Ecto neural progenitor cell (in vitro differentiated cells): Measurements from ENCODE around the gene DSTYK.
"Not testable (repeated sequence)": the region's sequence is repeated elsewhere in the genome, so short reads cannot be mapped to it uniquely, and the experiment has no call there.

ENCODE experiments used
- DNase-seq: peaks from one replicate; pipeline ENCODE4 v3.0.0-alpha.2; 2018; ENCODE audit warnings: low spot score

Gene DSTYK

GRCh38 chr1:205214756-205215155 lies 3.3 kb upstream of the DSTYK start:
- DNase-seq, result no peak

- no peak for DNase-seq
Observed at GRCh38 chr1:205211839-205212536, 486 bp upstream of the DSTYK start.

GRCh38 chr1:205210756-205211168 lies 740 bp downstream of the DSTYK start:
- no peak for DNase-seq

GRCh38 chr1:205208811-205209210 lies 2.7 kb downstream of the DSTYK start:
- DNase-seq, result no peak

- no peak for DNase-seq
Observed at GRCh38 chr1:205205055-205205454, 6.4 kb downstream of the DSTYK start.

- DNase-seq, result no peak
Observed at GRCh38 chr1:205204552-205204951, 7.0 kb downstream of the DSTYK start.

GRCh38 chr1:205199931-205200299 lies 11.6 kb downstream of the DSTYK start:
- DNase-seq, result no peak

GRCh38 chr1:205199090-205199930 lies 12.2 kb downstream of the DSTYK start:
- no peak for DNase-seq

GRCh38 chr1:205192287-205192686 lies 19.2 kb downstream of the DSTYK start:
- DNase-seq, result no peak

- no peak for DNase-seq
Observed at GRCh38 chr1:205191622-205192021, 19.9 kb downstream of the DSTYK start.

GRCh38 chr1:205190845-205191577 lies 20.5 kb downstream of the DSTYK start:
- no peak for DNase-seq

- DNase-seq, result no peak
Observed at GRCh38 chr1:205189131-205189530, 22.4 kb downstream of the DSTYK start.

GRCh38 chr1:205188596-205188995 lies 22.9 kb downstream of the DSTYK start:
- no peak for DNase-seq

- DNase-seq, result no peak
Observed at GRCh38 chr1:205188098-205188497, 23.4 kb downstream of the DSTYK start.

GRCh38 chr1:205187420-205187819 lies 24.1 kb downstream of the DSTYK start:
- DNase-seq, result no peak

- no peak for DNase-seq
Observed at GRCh38 chr1:205186191-205186590, 25.3 kb downstream of the DSTYK start.

GRCh38 chr1:205183676-205184335 lies 27.7 kb downstream of the DSTYK start:
- DNase-seq, result no peak

- no peak for DNase-seq
Observed at GRCh38 chr1:205182930-205183329, 28.6 kb downstream of the DSTYK start.

GRCh38 chr1:205180331-205180730 lies 31.2 kb downstream of the DSTYK start:
- DNase-seq, result not testable (repeated sequence)

- DNase-seq, result no peak
Observed at GRCh38 chr1:205179842-205180241, 31.7 kb downstream of the DSTYK start.

- no peak for DNase-seq
Observed at GRCh38 chr1:205172729-205173366, 38.7 kb downstream of the DSTYK start.

GRCh38 chr1:205171369-205171768 lies 40.1 kb downstream of the DSTYK start:
- no peak for DNase-seq
